HG03558 (cell line): ENCODE measurements around the gene GPX2.
"Not testable (repeated sequence)": the region's sequence is repeated elsewhere in the genome, so short reads cannot be mapped to it uniquely, and the experiment has no call there.

ENCODE experiments used
- ATAC-seq: cut with Tn5 transposase; IDR thresholded peaks from one replicate; pipeline ENCODE4 v1.9.1; 2021; ENCODE audit warnings: moderate number of reproducible peaks; ENCODE audit not compliant: unreplicated experiment; ENCODE audit errors: extremely low read depth

The GPX2 gene

DNA sequence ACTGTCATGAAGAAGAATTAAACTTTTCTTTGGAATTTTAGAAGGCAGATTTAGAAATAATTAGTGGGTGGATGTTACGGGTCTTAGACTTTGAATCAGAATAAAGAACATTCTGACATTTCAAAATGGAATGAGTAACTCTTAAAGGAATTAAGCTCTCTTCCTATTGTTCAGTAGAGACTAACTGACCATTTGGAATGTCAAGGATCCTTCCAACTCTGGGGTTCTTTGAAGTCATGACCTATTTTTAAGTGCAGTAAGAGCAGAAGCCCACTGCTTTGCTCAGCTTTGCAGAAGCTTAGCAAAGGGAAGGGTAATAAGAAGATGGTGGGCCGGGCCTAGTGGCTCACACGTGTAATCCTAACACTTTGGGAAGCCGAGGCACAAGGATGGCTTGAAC lies 24.3 kb downstream of the GPX2 start:
- no peak for ATAC-seq

DNA sequence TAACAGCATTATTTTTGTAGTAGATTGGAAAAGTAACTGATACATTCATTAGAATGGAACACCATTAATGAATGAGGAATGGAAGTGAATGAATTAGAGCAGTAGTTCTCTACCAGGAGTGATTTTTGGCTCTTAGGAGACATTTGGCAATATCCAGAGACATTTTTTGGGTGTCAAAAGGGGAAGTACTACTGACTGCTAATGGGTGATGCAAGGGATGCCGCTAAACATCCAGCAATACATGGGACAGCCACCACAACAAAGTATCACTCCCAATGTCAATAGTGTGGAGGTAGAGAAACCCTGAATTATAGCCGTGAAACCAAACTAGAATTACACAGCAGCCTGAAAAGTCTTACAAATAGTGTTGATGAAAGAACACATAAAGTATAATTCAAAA lies 26.7 kb downstream of the GPX2 start:
- ATAC-seq, result no peak

DNA sequence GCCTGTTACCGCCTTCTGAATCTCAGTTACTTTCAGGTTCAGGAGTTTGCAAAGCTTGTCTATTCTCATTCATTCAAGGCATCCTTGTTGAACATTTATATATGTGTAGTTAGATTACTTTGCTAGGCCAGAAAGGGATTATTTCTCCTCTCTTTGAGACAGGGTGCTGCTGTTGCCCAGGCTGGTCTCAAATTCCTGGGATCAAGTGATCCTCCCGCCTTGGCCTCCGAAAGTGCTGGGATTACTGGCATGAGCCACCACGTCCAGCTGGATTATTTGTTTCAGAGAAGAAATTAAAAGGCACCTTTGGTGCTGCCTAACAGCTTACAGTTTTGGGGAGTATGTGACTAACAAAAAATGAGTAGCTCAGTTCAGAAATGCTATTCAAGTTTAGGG lies 27.5 kb downstream of the GPX2 start:
- no peak for ATAC-seq

DNA sequence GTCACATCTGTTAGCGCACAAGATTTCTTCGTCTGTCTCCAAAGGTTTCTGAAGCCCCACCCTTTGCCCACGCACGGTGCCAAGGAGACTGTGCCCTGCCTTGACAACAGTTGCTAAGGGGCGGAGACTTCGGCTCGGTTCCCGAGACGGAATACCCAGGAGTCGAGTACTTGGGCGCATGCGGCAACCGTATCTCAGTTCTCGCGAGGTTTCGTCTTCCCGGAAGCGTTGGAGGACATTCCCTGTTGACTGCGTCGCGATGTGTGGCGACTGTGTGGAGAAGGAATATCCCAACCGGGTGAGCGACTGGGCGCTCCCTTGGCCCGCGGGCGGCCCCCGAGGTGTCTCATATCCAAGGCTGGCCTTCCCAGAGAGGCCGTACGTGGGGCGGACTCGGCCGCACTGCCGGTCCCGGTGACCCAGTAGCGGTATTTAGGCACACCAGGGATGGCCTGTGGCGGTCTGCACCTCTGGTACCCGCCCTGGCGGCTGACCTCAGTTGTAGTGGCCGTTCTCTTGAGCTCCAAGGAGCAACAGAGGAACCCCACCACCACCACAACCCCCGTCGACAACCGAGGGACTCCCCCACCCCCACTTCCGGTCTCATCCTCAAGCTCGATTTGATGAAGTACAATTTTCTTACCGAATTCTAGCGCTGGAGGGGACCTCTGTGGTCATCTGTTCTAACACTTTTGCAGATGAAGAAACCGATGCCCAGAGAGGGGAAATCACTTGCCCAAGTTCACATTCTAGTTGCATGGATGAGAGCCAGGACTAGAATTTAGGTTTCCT lies 28.1 kb downstream of the GPX2 start, which contains the start of gene CHURC1:
Gene CHURC1, plus strand, starts transcription at position 219 of the 792 bp plus-strand sequence. Its CDS starts 41 bp downstream, at position 260.
- peak; percentile 95 for ATAC-seq

DNA sequence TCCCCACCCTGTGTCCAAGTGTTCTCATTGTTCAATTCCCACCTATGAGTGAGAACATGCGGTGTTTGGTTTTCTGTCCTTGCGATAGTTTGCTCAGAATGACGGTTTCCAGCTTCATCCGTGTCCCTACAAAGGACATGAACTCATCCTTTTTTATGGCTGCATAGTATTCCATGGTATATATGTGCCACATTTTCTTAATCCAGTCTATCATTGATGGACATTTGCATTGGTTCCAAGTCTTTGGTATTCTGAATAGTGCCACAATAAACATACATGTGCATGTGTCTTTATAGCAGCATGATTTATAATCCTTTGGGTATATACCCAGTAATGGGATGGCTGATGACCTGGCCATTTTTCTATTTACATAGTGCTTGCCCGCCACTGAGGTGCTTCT lies 29.1 kb downstream of the GPX2 start:
- not testable (repeated sequence) for ATAC-seq

- no peak for ATAC-seq
These were observed 30.3 kb downstream of the GPX2 start for GRCh38 chr14:64912261-64912660.

DNA sequence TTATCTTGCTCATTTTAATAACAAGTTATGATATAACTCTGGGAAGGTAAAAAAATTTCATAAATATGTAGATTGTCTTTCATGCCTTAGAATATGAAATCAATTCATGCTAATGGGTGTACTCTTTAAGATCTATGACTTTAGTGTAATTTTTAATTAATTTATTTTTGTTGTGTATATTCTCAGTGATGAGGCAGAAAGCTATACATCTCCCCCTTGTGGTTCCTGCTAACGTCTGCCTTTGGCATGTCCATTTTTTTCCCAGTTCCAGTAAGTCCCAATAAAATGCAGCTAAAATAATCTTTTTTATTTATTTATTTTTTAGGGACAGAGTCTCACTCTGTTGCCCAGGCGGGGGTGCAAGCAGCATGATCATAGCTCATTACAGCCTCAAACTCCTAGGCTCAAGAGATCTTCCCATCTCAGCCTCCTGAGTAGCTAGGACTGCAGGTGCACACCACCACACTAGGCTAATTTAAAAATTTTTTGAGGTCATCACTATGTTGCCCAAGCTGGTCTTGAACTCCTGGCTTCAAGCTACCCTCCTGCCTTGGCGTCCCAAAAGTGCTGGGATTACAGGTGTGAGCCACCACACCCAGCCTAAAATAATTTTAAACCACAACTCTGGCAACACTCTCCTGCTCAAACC lies 31.6 kb downstream of the GPX2 start:
- ATAC-seq, result no peak

DNA sequence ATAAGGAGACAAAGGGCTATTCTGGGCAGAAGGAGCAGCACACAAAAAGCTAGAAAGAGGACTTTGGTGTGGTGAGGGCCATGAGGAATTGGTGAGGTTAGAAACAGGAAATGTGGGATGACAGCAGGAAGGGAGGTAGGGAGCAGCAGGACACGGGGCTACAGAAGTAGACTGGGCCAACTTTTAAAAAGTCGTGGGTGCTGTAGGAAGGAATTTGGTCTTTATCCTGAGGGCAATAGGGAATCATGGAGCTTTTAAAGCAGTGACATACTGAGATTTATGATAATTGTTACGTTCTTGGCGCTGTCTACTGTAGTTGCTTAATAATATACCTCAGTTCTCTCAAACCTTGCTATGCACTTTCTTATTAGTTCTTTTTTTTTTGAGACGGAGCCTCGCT lies 36.5 kb downstream of the GPX2 start:
- ATAC-seq, result no peak

DNA sequence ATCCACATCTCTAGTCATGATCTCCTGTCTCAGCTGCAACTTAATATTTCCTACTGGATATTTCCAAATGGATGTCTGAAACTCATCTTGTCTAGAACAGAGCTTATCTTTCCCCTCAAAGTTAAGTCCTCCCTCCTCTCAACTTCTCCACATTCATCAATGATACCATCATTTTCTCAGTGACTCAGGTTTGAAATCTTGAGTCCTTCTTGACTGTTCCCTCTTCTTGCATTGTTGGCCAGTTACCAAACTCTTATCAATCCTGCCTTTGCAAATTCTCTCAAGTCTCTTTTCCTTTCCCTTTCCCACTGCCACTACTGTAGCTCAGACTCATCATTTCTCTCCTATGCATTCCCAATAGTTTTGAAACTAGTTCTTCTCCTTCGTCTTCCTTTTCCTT lies 42.6 kb downstream of the GPX2 start:
- no peak for ATAC-seq

- no peak for ATAC-seq
These were observed 50.6 kb downstream of the GPX2 start for GRCh38 chr14:64891839-64892375.

DNA sequence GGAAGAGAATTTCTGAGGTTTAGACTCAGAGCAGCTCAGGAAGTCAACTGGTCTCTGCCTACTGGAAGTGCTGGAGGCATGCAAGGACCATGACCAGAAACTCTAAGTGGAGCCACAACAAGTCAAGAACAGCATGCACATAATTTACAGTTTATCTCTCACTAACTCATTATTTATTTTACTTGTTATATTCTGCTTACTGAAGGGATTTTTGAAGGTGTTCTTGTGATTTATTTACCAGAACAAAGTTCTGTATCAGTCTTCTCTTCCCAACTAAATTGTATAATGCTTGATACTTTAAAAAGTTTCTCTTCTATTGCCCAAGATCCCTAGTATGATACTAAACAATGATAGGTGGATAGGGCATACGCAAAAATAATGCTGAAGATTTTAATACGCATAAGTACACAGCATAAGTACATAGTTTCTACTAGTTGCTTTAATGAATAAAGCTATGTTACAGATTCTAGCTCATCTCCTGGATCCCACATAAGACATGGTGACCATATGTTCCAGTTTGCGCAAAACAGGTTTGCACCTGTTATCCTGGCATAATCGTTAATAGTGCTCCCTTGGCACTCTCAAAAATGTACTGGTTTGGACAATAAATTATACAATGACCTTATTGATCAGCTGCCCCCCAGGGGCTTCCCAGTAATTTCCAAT lies 51.2 kb downstream of the GPX2 start:
- no peak for ATAC-seq

GRCh38 chr14:64889352-64889751 lies 53.2 kb downstream of the GPX2 start:
- ATAC-seq, result no peak
